WTC11 (cell line): Measurements from ENCODE around the gene GRPR. TPM values are rescaled to one million over a fixed set of nuclear protein-coding genes. Genes with fewer than 3 reads are reported as not detected.

Experiments
- ATAC-seq: fragments of 200-7000 bp; cut with Tn5 transposase; 2 replicates; pipeline ENCODE4 v1.10.0; 2021; ENCODE audit warnings: mild to moderate bottlenecking, moderate library complexity
- CTCF ChIA-PET: fragments of 300-600 bp; sonication (Branson Sonifier 250); formaldehyde crosslinking; loops from one replicate; lab custom pipeline; 2021; ENCODE audit warnings: antibody characterized with exemption; lab: Charles Lee
- POLR2A ChIA-PET: fragments of 350-600 bp; sonication (Branson Sonifier 250); formaldehyde crosslinking; loops from one replicate; lab custom pipeline; 2021; ENCODE audit warnings: antibody characterized with exemption; lab: Charles Lee
- DNase-seq: peaks from one replicate; pipeline ENCODE4 v3.0.0; 2021; ENCODE audit warnings: low spot score
- H3K27ac Mint-ChIP-seq: 2 replicates; pipeline ENCODE4 v1.8.0; 2021; ENCODE audit warnings: mixed read lengths
- H3K27me3 Mint-ChIP-seq: 2 replicates; pipeline ENCODE4 v1.8.0; 2021; ENCODE audit warnings: low read depth, mild to moderate bottlenecking, moderate library complexity, mixed read lengths
- H3K36me3 Mint-ChIP-seq: 2 replicates; pipeline ENCODE4 v1.8.0; 2021; ENCODE audit warnings: mixed read lengths
- H3K4me1 Mint-ChIP-seq: 2 replicates; pipeline ENCODE4 v1.8.0; 2022; ENCODE audit warnings: mixed read lengths
- H3K4me3 Mint-ChIP-seq: 2 replicates; pipeline ENCODE4 v1.8.0; 2021; ENCODE audit warnings: mild to moderate bottlenecking, moderate library complexity, mixed read lengths
- H3K9me3 Mint-ChIP-seq: 2 replicates; pipeline ENCODE4 v1.8.0; 2021; ENCODE audit warnings: mixed read lengths
- ARID4B ChIP-seq: sonication (generic); formaldehyde crosslinking; IDR thresholded peaks from 2 replicates; pipeline ENCODE4 v1.8.0; 2023; ENCODE audit warnings: missing genetic modification reagents, mild to moderate bottlenecking, borderline replicate concordance
- ATF1 ChIP-seq: sonication (generic); formaldehyde crosslinking; IDR thresholded peaks from 2 replicates; pipeline ENCODE4 v1.8.1; 2023; ENCODE audit warnings: mild to moderate bottlenecking, moderate library complexity, missing genetic modification reagents
- CBFB ChIP-seq: sonication (generic); formaldehyde crosslinking; IDR thresholded peaks from 2 replicates; pipeline ENCODE4 v1.8.1; 2022; ENCODE audit warnings: mild to moderate bottlenecking, low read depth, missing genetic modification reagents
- CREB1 ChIP-seq: sonication (generic); formaldehyde crosslinking; IDR thresholded peaks from 2 replicates; pipeline ENCODE4 v1.8.0; 2023; ENCODE audit warnings: mild to moderate bottlenecking, missing genetic modification reagents
- E2F4 ChIP-seq: sonication (generic); formaldehyde crosslinking; IDR thresholded peaks from 2 replicates; pipeline ENCODE4 v1.8.1; 2022; ENCODE audit warnings: low read depth, mild to moderate bottlenecking, moderate library complexity, missing genetic modification reagents, borderline replicate concordance
- E2F5 ChIP-seq: sonication (generic); formaldehyde crosslinking; IDR thresholded peaks from 2 replicates; pipeline ENCODE4 v1.8.1; 2022; ENCODE audit warnings: mild to moderate bottlenecking, moderate library complexity, missing genetic modification reagents
- HMGA2 ChIP-seq: fragments of 250-450 bp; sonication (Bioruptor Pico); IDR thresholded peaks from 2 replicates; pipeline ENCODE4 v1.4.0; 2021; ENCODE audit warnings: mild to moderate bottlenecking, moderate library complexity
- MLX ChIP-seq: sonication (generic); formaldehyde crosslinking; IDR thresholded peaks from 2 replicates; pipeline ENCODE4 v1.8.1; 2023; ENCODE audit warnings: mild to moderate bottlenecking, missing genetic modification reagents, moderate library complexity
- MXD4 ChIP-seq: fragments of 250-450 bp; sonication (Bioruptor Pico); IDR thresholded peaks from 2 replicates; pipeline ENCODE4 v1.8.0; 2021; ENCODE audit warnings: mild to moderate bottlenecking, moderate library complexity, borderline replicate concordance
- PREB ChIP-seq: sonication (generic); formaldehyde crosslinking; IDR thresholded peaks from 2 replicates; pipeline ENCODE4 v1.8.1; 2022; ENCODE audit warnings: mild to moderate bottlenecking, missing genetic modification reagents, moderate library complexity, borderline replicate concordance
- PRRX2 ChIP-seq: fragments of 250-450 bp; sonication (Bioruptor Pico); IDR thresholded peaks from 2 replicates; pipeline ENCODE4 v1.8.0; 2021; ENCODE audit warnings: mild to moderate bottlenecking
- SMAD4 ChIP-seq: sonication (generic); formaldehyde crosslinking; IDR thresholded peaks from 2 replicates; pipeline ENCODE4 v1.8.0; 2022; ENCODE audit warnings: mild to moderate bottlenecking, missing genetic modification reagents
- TCF7 ChIP-seq: sonication (generic); formaldehyde crosslinking; IDR thresholded peaks from 2 replicates; pipeline ENCODE4 v1.8.0; 2022; ENCODE audit warnings: mild to moderate bottlenecking, low read depth, missing genetic modification reagents, moderate library complexity
- USF1 ChIP-seq: sonication (generic); formaldehyde crosslinking; IDR thresholded peaks from 2 replicates; pipeline ENCODE4 v1.8.0; 2022; ENCODE audit warnings: mild to moderate bottlenecking, missing genetic modification reagents
- USF2 ChIP-seq: sonication (generic); formaldehyde crosslinking; IDR thresholded peaks from 2 replicates; pipeline ENCODE4 v1.8.1; 2023; ENCODE audit warnings: mild to moderate bottlenecking, missing genetic modification reagents, moderate library complexity
- ZNF317 ChIP-seq: sonication (generic); formaldehyde crosslinking; IDR thresholded peaks from 2 replicates; pipeline ENCODE4 v1.8.1; 2023; ENCODE audit warnings: low read depth, mild to moderate bottlenecking, moderate library complexity, missing genetic modification reagents, borderline replicate concordance
- ZNF423 ChIP-seq: fragments of 250-450 bp; sonication (Bioruptor Pico); IDR thresholded peaks from 2 replicates; pipeline ENCODE4 v2.1.2; 2022; ENCODE audit warnings: mild to moderate bottlenecking, moderate library complexity
- ZNF671 ChIP-seq: fragments of 250-450 bp; sonication (Bioruptor Pico); IDR thresholded peaks from 2 replicates; pipeline ENCODE4 v1.8.0; 2021; ENCODE audit warnings: mild to moderate bottlenecking
- total RNA-seq: library from RNA; stranded (reverse); gene quantifications from 3 replicates; pipeline ENCODE4 v1.2.3, GENCODE V29; 2021

GRPR gene
- total RNA-seq, 1 experiment from 2014 or later = 8.9 TPM

- TF ChIP-seq CREB1 (no peak), TCF7 (CRISPR knock-in tag) (no peak), ARID4B (no peak), ATF1 (CRISPR knock-in tag) (no peak), HMGA2 (CRISPR knock-in tag) (no peak), ZNF317 (no peak), MXD4 (CRISPR knock-in tag) (no peak), USF1 (CRISPR knock-in tag) (no peak), PREB (CRISPR knock-in tag) (no peak), E2F4 (no peak), PRRX2 (no peak), ZNF423 (CRISPR knock-in tag) (no peak), CBFB (CRISPR knock-in tag) (no peak), SMAD4 (no peak), E2F5 (CRISPR knock-in tag) (no peak), ZNF671 (CRISPR knock-in tag) (no peak), MLX (CRISPR knock-in tag) (no peak)
- ChIA-PET POLR2A (interaction anchor here (0.7 kb wide), 1 partner anchor 599 kb away, joined by 7 read pairs; the partner anchor contains the start of gene SYAP1), CTCF (no interaction called here)
- DNase-seq (no peak), ATAC-seq (no peak)
- Mint-ChIP-seq H3K36me3 (peaks cover 31% of the 10 kb centered on the region), H3K9me3 (peaks cover 31% of the 10 kb centered on the region), H3K4me1 (peaks cover 29% of the 10 kb centered on the region), H3K27ac (no peak overlapping the region), H3K4me3 (no peak overlapping the region), H3K27me3 (peaks cover 3% of the 10 kb centered on the region; the same call in 1 of the 2 replicates)
These were observed 2.9 kb upstream of the GRPR start for GRCh38 chrX:16120431-16120830.

- Mint-ChIP-seq H3K4me1 (peaks cover 53% of the 10 kb centered on the region), H3K9me3 (peaks cover 16% of the 10 kb centered on the region), H3K36me3 (peaks cover 19% of the 10 kb centered on the region), H3K27ac (peak overlapping the region; percentile 83), H3K27me3 (peaks cover 3% of the 10 kb centered on the region; the same call in 1 of the 2 replicates), H3K4me3 (peak overlapping the region; percentile 74)
- CTCF ChIA-PET = interaction anchor here (1.5 to 1.7 kb wide), 2 partner anchors 63 kb away, joined by 3 to 4 read pairs; no protein-coding TSS in a partner anchor
- ATAC-seq (no peak), DNase-seq (no peak)
- POLR2A ChIA-PET = interaction anchor here (0.5 to 0.7 kb wide), 2 partner anchors 10 to 160 kb away, joined by 3 to 4 read pairs; no protein-coding TSS in a partner anchor
- no peak for TF ChIP-seq USF2 (CRISPR knock-in tag)
These were observed 836 bp downstream of the GRPR start for GRCh38 chrX:16124201-16124600.
